ENCODE measurements around the gene USP49.

DNA sequence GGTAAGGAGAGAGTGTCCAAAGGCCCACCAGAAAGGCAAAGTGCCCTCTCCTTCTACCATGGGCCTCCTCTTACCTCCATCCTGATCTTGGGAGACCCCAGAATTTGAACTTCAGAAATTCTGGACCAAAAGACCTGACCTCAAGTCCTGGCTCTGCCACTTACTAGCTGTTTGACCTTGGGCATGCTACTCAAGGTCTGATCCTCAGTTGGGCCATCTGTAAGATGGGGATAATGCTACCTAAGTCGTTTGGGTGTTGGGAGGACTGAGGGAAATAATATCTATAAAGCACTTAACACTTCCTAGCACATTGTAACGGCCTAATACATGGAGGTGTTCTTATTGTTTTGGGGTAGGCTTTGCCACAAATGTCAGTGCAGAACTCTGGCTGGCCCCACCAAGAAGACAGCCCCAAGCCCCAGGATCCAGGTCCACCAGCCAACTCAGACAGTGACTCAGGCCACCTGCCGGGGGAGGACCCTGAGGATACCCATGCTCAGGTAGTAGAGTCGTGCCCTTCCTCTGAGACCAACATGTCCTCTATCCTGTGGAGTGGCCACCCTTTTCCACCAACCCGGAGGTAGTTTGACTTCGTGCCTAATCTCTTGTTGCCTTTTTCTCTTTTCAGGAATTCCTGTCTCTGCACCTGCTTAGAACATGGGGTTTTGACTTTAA is 111.9 kb downstream of the USP49 start:
- TF ChIP-seq, protein P1, sequence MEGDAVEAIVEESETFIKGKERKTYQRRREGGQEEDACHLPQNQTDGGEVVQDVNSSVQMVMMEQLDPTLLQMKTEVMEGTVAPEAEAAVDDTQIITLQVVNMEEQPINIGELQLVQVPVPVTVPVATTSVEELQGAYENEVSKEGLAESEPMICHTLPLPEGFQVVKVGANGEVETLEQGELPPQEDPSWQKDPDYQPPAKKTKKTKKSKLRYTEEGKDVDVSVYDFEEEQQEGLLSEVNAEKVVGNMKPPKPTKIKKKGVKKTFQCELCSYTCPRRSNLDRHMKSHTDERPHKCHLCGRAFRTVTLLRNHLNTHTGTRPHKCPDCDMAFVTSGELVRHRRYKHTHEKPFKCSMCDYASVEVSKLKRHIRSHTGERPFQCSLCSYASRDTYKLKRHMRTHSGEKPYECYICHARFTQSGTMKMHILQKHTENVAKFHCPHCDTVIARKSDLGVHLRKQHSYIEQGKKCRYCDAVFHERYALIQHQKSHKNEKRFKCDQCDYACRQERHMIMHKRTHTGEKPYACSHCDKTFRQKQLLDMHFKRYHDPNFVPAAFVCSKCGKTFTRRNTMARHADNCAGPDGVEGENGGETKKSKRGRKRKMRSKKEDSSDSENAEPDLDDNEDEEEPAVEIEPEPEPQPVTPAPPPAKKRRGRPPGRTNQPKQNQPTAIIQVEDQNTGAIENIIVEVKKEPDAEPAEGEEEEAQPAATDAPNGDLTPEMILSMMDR (conservative IDR thresholded peaks at IDR 0.05; ENCODE audit: low read depth, low read length), result no peak
- TF ChIP-seq MAZ (IDR thresholded peaks at IDR 0.05; ENCODE audit: borderline replicate concordance, low read depth, low read length) (no peak), MXI1 (IDR thresholded peaks at IDR 0.05; ENCODE audit: borderline replicate concordance, low read depth, low read length) (no peak), RAD21 (IDR thresholded peaks at IDR 0.05; ENCODE audit: low read length) (no peak), SMC3 (IDR thresholded peaks at IDR 0.05; ENCODE audit: low read depth, low read length) (no peak), POLR2A (IDR thresholded peaks at IDR 0.05; ENCODE audit: low read depth, low read length) (no peak), CHD1 (IDR thresholded peaks at IDR 0.05; ENCODE audit: low read depth, low read length) (no peak), RFX5 (IDR thresholded peaks at IDR 0.05; ENCODE audit: low read depth, low read length) (no peak), FOS (IDR thresholded peaks at IDR 0.05; ENCODE audit: low read depth, low read length) (no peak)
- TF ChIP-seq, protein P2, sequence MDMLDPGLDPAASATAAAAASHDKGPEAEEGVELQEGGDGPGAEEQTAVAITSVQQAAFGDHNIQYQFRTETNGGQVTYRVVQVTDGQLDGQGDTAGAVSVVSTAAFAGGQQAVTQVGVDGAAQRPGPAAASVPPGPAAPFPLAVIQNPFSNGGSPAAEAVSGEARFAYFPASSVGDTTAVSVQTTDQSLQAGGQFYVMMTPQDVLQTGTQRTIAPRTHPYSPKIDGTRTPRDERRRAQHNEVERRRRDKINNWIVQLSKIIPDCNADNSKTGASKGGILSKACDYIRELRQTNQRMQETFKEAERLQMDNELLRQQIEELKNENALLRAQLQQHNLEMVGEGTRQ (IDR thresholded peaks at IDR 0.05; ENCODE audit: low read depth, low read length), result no peak
- TF ChIP-seq, protein P3, sequence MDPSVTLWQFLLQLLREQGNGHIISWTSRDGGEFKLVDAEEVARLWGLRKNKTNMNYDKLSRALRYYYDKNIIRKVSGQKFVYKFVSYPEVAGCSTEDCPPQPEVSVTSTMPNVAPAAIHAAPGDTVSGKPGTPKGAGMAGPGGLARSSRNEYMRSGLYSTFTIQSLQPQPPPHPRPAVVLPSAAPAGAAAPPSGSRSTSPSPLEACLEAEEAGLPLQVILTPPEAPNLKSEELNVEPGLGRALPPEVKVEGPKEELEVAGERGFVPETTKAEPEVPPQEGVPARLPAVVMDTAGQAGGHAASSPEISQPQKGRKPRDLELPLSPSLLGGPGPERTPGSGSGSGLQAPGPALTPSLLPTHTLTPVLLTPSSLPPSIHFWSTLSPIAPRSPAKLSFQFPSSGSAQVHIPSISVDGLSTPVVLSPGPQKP (IDR thresholded peaks at IDR 0.05; ENCODE audit: borderline replicate concordance, low read depth, low read length), result no peak

Data from IMR-90 (cell line).